Erythroblast (primary cell): Measurements from ENCODE around the gene KIRREL3.

Experiments
- GATA1 ChIP-seq: IDR thresholded peaks from 2 replicates; pipeline ENCODE4 v1.6.1; 2011; ENCODE audit warnings: low read depth, mild to moderate bottlenecking, control low read depth, low read length, moderate library complexity
- POLR2A ChIP-seq: IDR thresholded peaks from 2 replicates; pipeline ENCODE4 v1.6.1; 2011; ENCODE audit warnings: mild to moderate bottlenecking, low read length

DNA sequence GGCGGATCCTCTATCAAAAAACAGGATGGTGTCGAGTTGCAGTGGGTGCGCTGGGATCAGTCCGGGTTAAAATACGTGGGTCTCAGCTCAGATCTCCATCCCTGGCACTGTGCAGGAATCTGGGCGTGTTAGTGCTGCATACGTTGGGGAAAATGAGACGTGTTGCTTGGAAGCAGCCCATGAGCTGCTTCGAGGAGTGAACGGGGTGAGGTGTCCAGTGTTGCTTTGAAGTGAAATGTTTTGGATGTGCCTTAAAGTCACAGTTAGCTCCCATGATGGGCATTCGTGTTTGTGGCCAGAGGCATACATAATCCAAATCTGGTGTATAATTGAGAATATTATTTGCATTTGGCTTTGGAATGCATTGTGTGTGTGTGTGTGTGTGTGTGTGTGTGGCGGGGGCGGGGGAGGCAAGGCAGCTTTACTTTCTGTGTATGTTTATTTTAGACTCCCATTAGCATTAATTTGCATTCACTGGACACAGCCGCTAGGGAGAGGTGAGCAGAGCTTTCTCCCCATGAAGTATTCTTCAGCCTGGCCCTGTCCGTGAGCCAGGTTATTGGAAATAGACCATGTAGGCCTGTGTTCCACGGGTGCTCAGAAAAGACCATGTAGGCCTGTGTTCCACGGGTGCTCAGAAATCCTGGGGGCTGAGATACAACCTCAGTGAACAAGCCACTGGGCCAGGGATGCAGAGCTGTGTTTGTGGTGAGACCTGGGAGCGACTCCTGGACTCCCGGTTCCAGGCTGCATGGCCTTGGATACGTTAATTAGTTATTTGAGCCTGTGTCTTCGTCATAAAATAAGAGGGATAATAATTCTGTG, 510.5 kb downstream of the KIRREL3 start:
- TF ChIP-seq POLR2A, result no peak
- no peak for TF ChIP-seq GATA1
